ENCODE results near the gene NFE2. TPM values are rescaled to one million over a fixed set of nuclear protein-coding genes. Genes with fewer than 3 reads are reported as not detected.

NFE2 gene
- total and polyA plus RNA-seq, 2 of the 8 experiments (the other 6 are each of a cell fraction or from before 2014, with no cell fraction given), result 2.0 to 6.1 TPM

DNA sequence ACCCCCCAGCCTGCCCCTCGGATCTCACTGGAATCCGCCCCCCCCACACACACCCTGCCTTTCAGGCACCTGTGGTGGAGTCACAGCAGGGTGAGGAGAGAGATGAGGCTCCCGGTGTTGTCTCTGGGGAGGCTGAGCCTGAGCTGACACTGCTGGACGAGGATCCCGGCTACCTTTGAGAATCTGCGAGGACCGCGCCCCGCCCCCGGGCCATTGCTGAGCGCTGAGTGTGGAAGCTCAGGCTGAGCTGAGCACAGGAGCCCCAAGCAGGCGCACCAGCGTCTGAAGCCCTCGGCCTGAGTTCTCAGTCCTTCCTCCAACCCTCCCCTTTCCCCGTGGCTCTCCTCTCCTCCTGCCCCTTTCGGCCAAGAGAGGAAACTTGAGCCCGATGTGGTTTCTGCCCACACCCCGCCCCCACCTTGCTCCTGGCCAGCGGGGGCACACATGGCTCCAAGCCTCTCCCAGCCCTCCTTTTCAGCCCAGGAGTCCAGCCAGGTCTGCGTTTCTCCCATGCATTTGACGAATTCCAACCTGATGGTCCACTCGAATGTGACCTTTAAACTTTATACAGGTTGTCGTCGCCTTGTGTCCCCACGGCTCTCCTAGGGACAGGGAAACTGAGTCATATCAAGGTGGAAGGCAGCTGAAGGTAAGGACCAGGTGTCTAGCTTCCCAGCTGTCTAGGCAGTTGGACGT is at the start of gene NFE2 (continued):
- TF ChIP-seq CBX5 (IDR thresholded peaks at IDR 0.05; ENCODE audit: low read depth, low read length) (no peak), NRF1 (IDR thresholded peaks at IDR 0.05; ENCODE audit: low read depth, low read length) (0 out of 2 replicates have a peak, but pooled peaks have one; percentile 8), POLR2A (IDR thresholded peaks at IDR 0.05; ENCODE audit: control extremely low read depth in 1 of 2, low read depth in 2 of 2, low read length in 2 of 2) (peak in 1 of 2 experiments; percentile 67; a peak in 2 of 3 replicates), RAD21 (IDR thresholded peaks at IDR 0.05 in 1 of 2, conservative IDR thresholded peaks at IDR 0.05 in 1 of 2; ENCODE audit: low read depth in 2 of 2, low read length in 2 of 2) (peak; percentile 8 to 17; a peak in 1 of 4 replicates), SP1 (IDR thresholded peaks at IDR 0.05; ENCODE audit: low read depth, low read length) (peak; percentile 53; the same call in 1 of the 2 replicates), CREB1 (IDR thresholded peaks at IDR 0.05) (0 out of 2 replicates have a peak, but pooled peaks have one; percentile 6), TAF1 (IDR thresholded peaks at IDR 0.05; ENCODE audit: low read depth, low read length) (peak; percentile 56), KDM1A (IDR thresholded peaks at IDR 0.05; ENCODE audit: borderline replicate concordance, low read length) (peak; percentile 9; the same call in 1 of the 2 replicates), CHD2 (IDR thresholded peaks at IDR 0.05; ENCODE audit: low read length) (0 out of 2 replicates have a peak, but pooled peaks have one; percentile 6), KDM4A (IDR thresholded peaks at IDR 0.05; ENCODE audit: low read depth, low read length, severe bottlenecking) (peak; percentile 17)
- TF ChIP-seq, protein P1, sequence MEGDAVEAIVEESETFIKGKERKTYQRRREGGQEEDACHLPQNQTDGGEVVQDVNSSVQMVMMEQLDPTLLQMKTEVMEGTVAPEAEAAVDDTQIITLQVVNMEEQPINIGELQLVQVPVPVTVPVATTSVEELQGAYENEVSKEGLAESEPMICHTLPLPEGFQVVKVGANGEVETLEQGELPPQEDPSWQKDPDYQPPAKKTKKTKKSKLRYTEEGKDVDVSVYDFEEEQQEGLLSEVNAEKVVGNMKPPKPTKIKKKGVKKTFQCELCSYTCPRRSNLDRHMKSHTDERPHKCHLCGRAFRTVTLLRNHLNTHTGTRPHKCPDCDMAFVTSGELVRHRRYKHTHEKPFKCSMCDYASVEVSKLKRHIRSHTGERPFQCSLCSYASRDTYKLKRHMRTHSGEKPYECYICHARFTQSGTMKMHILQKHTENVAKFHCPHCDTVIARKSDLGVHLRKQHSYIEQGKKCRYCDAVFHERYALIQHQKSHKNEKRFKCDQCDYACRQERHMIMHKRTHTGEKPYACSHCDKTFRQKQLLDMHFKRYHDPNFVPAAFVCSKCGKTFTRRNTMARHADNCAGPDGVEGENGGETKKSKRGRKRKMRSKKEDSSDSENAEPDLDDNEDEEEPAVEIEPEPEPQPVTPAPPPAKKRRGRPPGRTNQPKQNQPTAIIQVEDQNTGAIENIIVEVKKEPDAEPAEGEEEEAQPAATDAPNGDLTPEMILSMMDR (IDR thresholded peaks at IDR 0.05; ENCODE audit: control extremely low read depth in 1 of 3, insufficient read depth in 1 of 3, low read depth in 1 of 3, low read length in 3 of 3), result peak in 2 of 3 experiments; percentile 21 to 35; a peak in 2 of 4 replicates

Data from H1 (cell line).